Measurements from ENCODE around the gene SEC22A. TPM values are rescaled to one million over a fixed set of nuclear protein-coding genes. Genes with fewer than 3 reads are reported as not detected.
"Not testable (repeated sequence)": the region's sequence is repeated elsewhere in the genome, so short reads cannot be mapped to it uniquely, and the experiment has no call there.

The SEC22A gene
- total RNA-seq, 2 experiments from 2014 or later: 12.5 to 15.1 TPM

GRCh38 chr3:123193448-123194101 is 8.2 kb upstream of the SEC22A start:
- no peak overlapping the region for H3K4me3 Mint-ChIP-seq
- no peak overlapping the region for H3K27ac Mint-ChIP-seq
- ATAC-seq (no peak), DNase-seq (no peak)
- ChIA-PET POLR2A (interaction anchor here (0.7 kb wide), 1 partner anchor 8 kb away, joined by 3 read pairs; the partner anchor contains the start of gene SEC22A), CTCF (no interaction called here)
- H3K9me3 Mint-ChIP-seq (ENCODE audit: insufficient read depth): peaks cover 4% of the 10 kb centered on the region
- no peaks in the 10 kb centered on the region for H3K36me3 Mint-ChIP-seq (ENCODE audit: low read depth)
- H3K4me1 Mint-ChIP-seq (ENCODE audit: low read depth): no peaks in the 10 kb centered on the region
- H3K27me3 Mint-ChIP-seq (ENCODE audit: low read depth): peaks cover 6% of the 10 kb centered on the region

- no peaks in the 10 kb centered on the region for H3K36me3 Mint-ChIP-seq (ENCODE audit: low read depth)
- ChIA-PET POLR2A (no interaction called here), CTCF (no interaction called here)
- no peak overlapping the region for H3K4me3 Mint-ChIP-seq
- ATAC-seq: no peak
- DNase-seq: no peak
- H3K9me3 Mint-ChIP-seq (ENCODE audit: insufficient read depth): peaks cover 4% of the 10 kb centered on the region
- no peak overlapping the region for H3K27ac Mint-ChIP-seq
- peaks cover 8% of the 10 kb centered on the region for H3K27me3 Mint-ChIP-seq (ENCODE audit: low read depth)
- no peaks in the 10 kb centered on the region for H3K4me1 Mint-ChIP-seq (ENCODE audit: low read depth)
These were observed 7.2 kb upstream of the SEC22A start for GRCh38 chr3:123194552-123194951.

- no peak for ATAC-seq
- DNase-seq: no peak
- ChIA-PET CTCF (interaction anchor here (1.5 kb wide), 1 partner anchor 256 kb away, joined by 3 read pairs; no protein-coding TSS in a partner anchor), POLR2A (no interaction called here)
- no peak overlapping the region for H3K27ac Mint-ChIP-seq
- H3K36me3 Mint-ChIP-seq (ENCODE audit: low read depth): no peaks in the 10 kb centered on the region
- H3K9me3 Mint-ChIP-seq (ENCODE audit: insufficient read depth): peaks cover 4% of the 10 kb centered on the region
- H3K4me1 Mint-ChIP-seq (ENCODE audit: low read depth): peaks cover 21% of the 10 kb centered on the region
- no peak overlapping the region for H3K4me3 Mint-ChIP-seq
- H3K27me3 Mint-ChIP-seq (ENCODE audit: low read depth): peaks cover 7% of the 10 kb centered on the region
These were observed 3.4 kb upstream of the SEC22A start for GRCh38 chr3:123198372-123198771.

- POLR2A ChIA-PET: interaction anchor here (0.9 to 1.0 kb wide), 3 partner anchors 8 to 60 kb away, joined by 3 to 5 read pairs (median 3); no protein-coding TSS in a partner anchor
These were observed 553 bp upstream of the SEC22A start for GRCh38 chr3:123201223-123201556.

GRCh38 chr3:123202451-123202850 is 708 bp downstream of the SEC22A start:
- Mint-ChIP-seq H3K4me3 (peak overlapping the region; percentile 90), H3K9me3 (ENCODE audit: insufficient read depth) (peaks cover 4% of the 10 kb centered on the region), H3K27me3 (ENCODE audit: low read depth) (peaks cover 4% of the 10 kb centered on the region), H3K36me3 (ENCODE audit: low read depth) (no peaks in the 10 kb centered on the region), H3K27ac (peak overlapping the region; percentile 98), H3K4me1 (ENCODE audit: low read depth) (peaks cover 21% of the 10 kb centered on the region)
- CTCF ChIA-PET: no interaction called here
- POLR2A ChIA-PET: interaction anchor here (1.0 to 1.6 kb wide), 2 partner anchors 312 to 638 kb away, joined by 3 to 4 read pairs; partner anchors contain the start of gene DTX3L
- ATAC-seq: no peak
- no peak for DNase-seq

More at GRCh38 chr3:123201223-123201556, 553 bp upstream of the SEC22A start:
- no peak for DNase-seq
- CTCF ChIA-PET: no interaction called here
- Mint-ChIP-seq H3K4me3 (peak overlapping the region; percentile 90), H3K27me3 (ENCODE audit: low read depth) (peaks cover 4% of the 10 kb centered on the region), H3K9me3 (ENCODE audit: insufficient read depth) (peaks cover 4% of the 10 kb centered on the region), H3K27ac (peak overlapping the region; percentile 98), H3K36me3 (ENCODE audit: low read depth) (no peaks in the 10 kb centered on the region), H3K4me1 (ENCODE audit: low read depth) (peaks cover 21% of the 10 kb centered on the region)
- ATAC-seq: no peak

- CTCF ChIA-PET: no interaction called here
- ATAC-seq (no peak), DNase-seq (no peak)
- H3K36me3 Mint-ChIP-seq (ENCODE audit: low read depth): peaks cover 18% of the 10 kb centered on the region
- H3K27me3 Mint-ChIP-seq (ENCODE audit: low read depth): no peaks in the 10 kb centered on the region
- POLR2A ChIA-PET: no interaction called here
- no peaks in the 10 kb centered on the region for H3K9me3 Mint-ChIP-seq (ENCODE audit: insufficient read depth)
- no peak overlapping the region for H3K4me3 Mint-ChIP-seq
- no peak overlapping the region for H3K27ac Mint-ChIP-seq
- no peaks in the 10 kb centered on the region for H3K4me1 Mint-ChIP-seq (ENCODE audit: low read depth)
These were observed 17.2 kb downstream of the SEC22A start for GRCh38 chr3:123218990-123219389.

- H3K9me3 Mint-ChIP-seq (ENCODE audit: insufficient read depth); CTCF ChIA-PET; H3K27ac Mint-ChIP-seq; DNase-seq; H3K27me3 Mint-ChIP-seq (ENCODE audit: low read depth); ATAC-seq; H3K4me1 Mint-ChIP-seq (ENCODE audit: low read depth); POLR2A ChIA-PET; H3K4me3 Mint-ChIP-seq: not testable (repeated sequence)
- H3K36me3 Mint-ChIP-seq (ENCODE audit: low read depth): peaks cover 21% of the 10 kb centered on the region
These were observed 19.6 kb downstream of the SEC22A start for GRCh38 chr3:123221369-123221768.

DNA sequence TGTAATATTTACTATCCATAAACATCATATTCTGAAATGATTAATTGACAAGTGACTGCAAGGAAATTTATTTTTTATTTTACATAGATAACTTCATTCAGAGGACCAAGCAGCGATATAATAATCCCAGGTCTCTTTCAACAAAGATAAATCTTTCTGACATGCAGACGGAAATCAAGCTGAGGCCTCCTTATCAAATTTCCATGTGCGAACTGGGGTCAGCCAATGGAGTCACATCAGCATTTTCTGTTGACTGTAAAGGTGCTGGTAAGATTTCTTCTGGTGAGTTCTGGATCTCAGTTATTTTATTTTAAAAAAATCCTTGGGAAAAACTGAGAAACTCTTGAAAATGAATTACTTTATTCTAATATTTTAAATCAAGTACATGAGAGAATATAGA is 23.3 kb downstream of the SEC22A start:
- H3K27me3 Mint-ChIP-seq (ENCODE audit: low read depth): no peaks in the 10 kb centered on the region
- DNase-seq (no peak), ATAC-seq (no peak)
- no peaks in the 10 kb centered on the region for H3K4me1 Mint-ChIP-seq (ENCODE audit: low read depth)
- H3K9me3 Mint-ChIP-seq (ENCODE audit: insufficient read depth): peaks cover 24% of the 10 kb centered on the region
- CTCF ChIA-PET: no interaction called here
- no peak overlapping the region for H3K27ac Mint-ChIP-seq
- peaks cover 46% of the 10 kb centered on the region for H3K36me3 Mint-ChIP-seq (ENCODE audit: low read depth)
- H3K4me3 Mint-ChIP-seq: no peak overlapping the region
- POLR2A ChIA-PET: no interaction called here

GRCh38 chr3:123226549-123226948 is 24.8 kb downstream of the SEC22A start:
- peaks cover 56% of the 10 kb centered on the region for H3K36me3 Mint-ChIP-seq (ENCODE audit: low read depth)
- no peak overlapping the region for H3K4me3 Mint-ChIP-seq
- CTCF ChIA-PET: no interaction called here
- H3K9me3 Mint-ChIP-seq (ENCODE audit: insufficient read depth): peaks cover 30% of the 10 kb centered on the region
- no peak overlapping the region for H3K27ac Mint-ChIP-seq
- ATAC-seq (no peak), DNase-seq (no peak)
- H3K4me1 Mint-ChIP-seq (ENCODE audit: low read depth): no peaks in the 10 kb centered on the region
- no peaks in the 10 kb centered on the region for H3K27me3 Mint-ChIP-seq (ENCODE audit: low read depth)
- POLR2A ChIA-PET: no interaction called here

DNA sequence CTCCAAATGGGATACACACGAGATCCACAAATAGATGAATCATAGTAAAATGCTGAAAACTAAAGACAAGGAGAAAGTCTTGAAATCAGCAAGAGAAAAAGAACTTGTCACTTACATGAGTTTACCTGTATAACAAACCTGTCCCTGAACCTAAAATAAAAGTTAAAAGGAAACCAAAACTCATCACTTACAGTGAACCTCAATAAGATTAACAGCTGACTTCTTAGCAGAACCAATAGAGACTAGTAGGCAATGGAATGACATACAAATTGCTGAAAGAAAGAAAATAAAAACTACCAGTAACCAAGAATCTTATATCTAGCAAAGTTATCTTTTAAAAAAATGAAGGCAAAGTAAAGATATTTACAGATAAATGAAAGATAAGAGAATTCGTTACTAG is 27.4 kb downstream of the SEC22A start:
- Mint-ChIP-seq H3K27ac (no peak overlapping the region), H3K36me3 (ENCODE audit: low read depth) (peaks cover 59% of the 10 kb centered on the region), H3K27me3 (ENCODE audit: low read depth) (no peaks in the 10 kb centered on the region), H3K4me3 (no peak overlapping the region), H3K9me3 (ENCODE audit: insufficient read depth) (peaks cover 30% of the 10 kb centered on the region), H3K4me1 (ENCODE audit: low read depth) (no peaks in the 10 kb centered on the region)
- DNase-seq: no peak
- ATAC-seq: no peak
- ChIA-PET POLR2A (no interaction called here), CTCF (no interaction called here)

DNA sequence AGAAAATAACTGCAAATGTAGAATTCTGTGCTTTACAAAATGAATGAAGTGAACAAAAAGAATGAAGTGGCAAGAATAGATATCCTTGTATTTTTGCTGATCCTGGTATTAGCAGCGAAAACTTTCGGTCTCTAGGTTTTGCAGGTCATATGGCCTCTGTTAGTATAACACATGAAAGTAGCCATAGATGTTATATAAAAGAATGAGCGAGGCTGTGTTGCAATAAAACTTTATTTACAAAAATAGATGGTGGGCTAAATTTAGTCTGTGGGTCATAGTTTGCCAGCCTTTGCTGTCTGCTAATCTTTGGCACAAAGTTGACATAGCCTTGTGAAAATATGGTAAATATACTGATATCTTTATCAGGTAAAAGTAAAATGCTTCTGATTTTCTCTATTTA is 35.2 kb downstream of the SEC22A start:
- ChIA-PET POLR2A (no interaction called here), CTCF (no interaction called here)
- no peak overlapping the region for H3K27ac Mint-ChIP-seq
- ATAC-seq (no peak), DNase-seq (no peak)
- no peaks in the 10 kb centered on the region for H3K9me3 Mint-ChIP-seq (ENCODE audit: insufficient read depth)
- no peaks in the 10 kb centered on the region for H3K27me3 Mint-ChIP-seq (ENCODE audit: low read depth)
- peaks cover 29% of the 10 kb centered on the region for H3K36me3 Mint-ChIP-seq (ENCODE audit: low read depth)
- H3K4me1 Mint-ChIP-seq (ENCODE audit: low read depth): peaks cover 9% of the 10 kb centered on the region
- H3K4me3 Mint-ChIP-seq: no peak overlapping the region

- DNase-seq; H3K9me3 Mint-ChIP-seq (ENCODE audit: insufficient read depth); H3K27ac Mint-ChIP-seq; POLR2A ChIA-PET; H3K27me3 Mint-ChIP-seq (ENCODE audit: low read depth); H3K4me3 Mint-ChIP-seq; CTCF ChIA-PET; ATAC-seq: not testable (repeated sequence)
- peaks cover 25% of the 10 kb centered on the region for H3K36me3 Mint-ChIP-seq (ENCODE audit: low read depth)
- peaks cover 12% of the 10 kb centered on the region for H3K4me1 Mint-ChIP-seq (ENCODE audit: low read depth)
These were observed 37.4 kb downstream of the SEC22A start for GRCh38 chr3:123239186-123239585.

- no peak overlapping the region for H3K4me3 Mint-ChIP-seq
These were observed 38.0 kb downstream of the SEC22A start for GRCh38 chr3:123239756-123240155.

More at GRCh38 chr3:123239756-123240155, 38.0 kb downstream of the SEC22A start:
- H3K27ac Mint-ChIP-seq: no peak overlapping the region
- ChIA-PET POLR2A (no interaction called here), CTCF (no interaction called here)
- peaks cover 24% of the 10 kb centered on the region for H3K36me3 Mint-ChIP-seq (ENCODE audit: low read depth)
- no peak for ATAC-seq
- H3K9me3 Mint-ChIP-seq (ENCODE audit: insufficient read depth): no peaks in the 10 kb centered on the region
- H3K27me3 Mint-ChIP-seq (ENCODE audit: low read depth): no peaks in the 10 kb centered on the region
- DNase-seq: no peak
- H3K4me1 Mint-ChIP-seq (ENCODE audit: low read depth): peaks cover 14% of the 10 kb centered on the region
